IMR-90 (cell line): Measurements from ENCODE around the gene KATNIP.

ENCODE experiments used
- BHLHE40 ChIP-seq: fragments of 150-350 bp; IDR thresholded peaks from 2 replicates; pipeline ENCODE4 v1.6.1; 2016; ENCODE audit warnings: mild to moderate bottlenecking, low read depth, low read length
- FOS ChIP-seq: fragments of 150-350 bp; IDR thresholded peaks from 2 replicates; pipeline ENCODE4 v1.6.1; 2016; ENCODE audit warnings: low read depth, low read length
- MAFK ChIP-seq: IDR thresholded peaks from 2 replicates; pipeline ENCODE4 v1.6.1; 2012; ENCODE audit warnings: low read depth, low read length, improper control_type of control experiment
- MAZ ChIP-seq: IDR thresholded peaks from 2 replicates; pipeline ENCODE4 v1.6.1; 2012; ENCODE audit warnings: low read depth, mild to moderate bottlenecking, low read length, improper control_type of control experiment, moderate library complexity, borderline replicate concordance
- MXI1 ChIP-seq: IDR thresholded peaks from 2 replicates; pipeline ENCODE4 v1.6.1; 2012; ENCODE audit warnings: low read depth, mild to moderate bottlenecking, low read length, moderate library complexity, borderline replicate concordance
- POLR2A ChIP-seq: IDR thresholded peaks from 2 replicates; pipeline ENCODE4 v1.6.1; 2012; ENCODE audit warnings: mild to moderate bottlenecking, low read depth, low read length
- RAD21 ChIP-seq: IDR thresholded peaks from 2 replicates; pipeline ENCODE4 v1.6.1; 2012; ENCODE audit warnings: low read length, improper control_type of control experiment
- RCOR1 ChIP-seq: IDR thresholded peaks from 2 replicates; pipeline ENCODE4 v1.6.1; 2012; ENCODE audit warnings: mild to moderate bottlenecking, low read length, improper control_type of control experiment; ENCODE audit not compliant: insufficient replicate concordance
- SMC3 ChIP-seq: fragments of 150-350 bp; IDR thresholded peaks from 2 replicates; pipeline ENCODE4 v1.6.1; 2016; ENCODE audit warnings: low read depth, mild to moderate bottlenecking, antibody characterized with exemption, low read length, moderate library complexity
- TF ChIP-seq, protein P1 (sequence below): conservative IDR thresholded peaks from 2 replicates; pipeline ENCODE4 v1.5.1; 2012; ENCODE audit warnings: mild to moderate bottlenecking, low read depth, low read length, improper control_type of control experiment
- TF ChIP-seq, protein P2 (sequence below): fragments of 150-350 bp; IDR thresholded peaks from 2 replicates; pipeline ENCODE4 v1.6.1; 2017; ENCODE audit warnings: mild to moderate bottlenecking, antibody characterized with exemption, low read length, low read depth

DNA sequence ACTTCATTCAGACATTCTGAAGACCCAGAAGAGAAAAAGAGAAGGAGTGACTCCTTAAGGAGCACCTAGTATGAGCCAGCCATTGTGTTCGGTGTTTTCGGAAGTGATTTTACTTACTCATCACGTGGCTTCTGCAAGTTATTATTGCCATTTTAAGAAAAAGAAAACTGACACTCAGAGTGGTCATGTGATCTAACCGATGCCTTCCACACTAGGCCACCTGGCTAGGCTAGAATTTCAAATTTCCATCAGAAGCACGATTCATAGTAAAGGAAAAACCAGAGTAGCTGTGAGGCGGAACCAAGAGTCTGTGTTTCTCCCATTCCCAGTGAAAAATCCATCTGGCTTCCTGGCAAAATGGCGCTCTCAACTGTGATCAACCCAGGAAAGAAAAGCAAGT lies 32.3 kb upstream of the KATNIP start:
- TF ChIP-seq FOS, result no peak
- TF ChIP-seq, protein P1, sequence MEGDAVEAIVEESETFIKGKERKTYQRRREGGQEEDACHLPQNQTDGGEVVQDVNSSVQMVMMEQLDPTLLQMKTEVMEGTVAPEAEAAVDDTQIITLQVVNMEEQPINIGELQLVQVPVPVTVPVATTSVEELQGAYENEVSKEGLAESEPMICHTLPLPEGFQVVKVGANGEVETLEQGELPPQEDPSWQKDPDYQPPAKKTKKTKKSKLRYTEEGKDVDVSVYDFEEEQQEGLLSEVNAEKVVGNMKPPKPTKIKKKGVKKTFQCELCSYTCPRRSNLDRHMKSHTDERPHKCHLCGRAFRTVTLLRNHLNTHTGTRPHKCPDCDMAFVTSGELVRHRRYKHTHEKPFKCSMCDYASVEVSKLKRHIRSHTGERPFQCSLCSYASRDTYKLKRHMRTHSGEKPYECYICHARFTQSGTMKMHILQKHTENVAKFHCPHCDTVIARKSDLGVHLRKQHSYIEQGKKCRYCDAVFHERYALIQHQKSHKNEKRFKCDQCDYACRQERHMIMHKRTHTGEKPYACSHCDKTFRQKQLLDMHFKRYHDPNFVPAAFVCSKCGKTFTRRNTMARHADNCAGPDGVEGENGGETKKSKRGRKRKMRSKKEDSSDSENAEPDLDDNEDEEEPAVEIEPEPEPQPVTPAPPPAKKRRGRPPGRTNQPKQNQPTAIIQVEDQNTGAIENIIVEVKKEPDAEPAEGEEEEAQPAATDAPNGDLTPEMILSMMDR, result no peak
- TF ChIP-seq MXI1, result no peak
- TF ChIP-seq POLR2A, result no peak
- no peak for TF ChIP-seq MAZ
- TF ChIP-seq MAFK, result no peak
- TF ChIP-seq RAD21, result no peak
- no peak for TF ChIP-seq SMC3
- TF ChIP-seq, protein P2, sequence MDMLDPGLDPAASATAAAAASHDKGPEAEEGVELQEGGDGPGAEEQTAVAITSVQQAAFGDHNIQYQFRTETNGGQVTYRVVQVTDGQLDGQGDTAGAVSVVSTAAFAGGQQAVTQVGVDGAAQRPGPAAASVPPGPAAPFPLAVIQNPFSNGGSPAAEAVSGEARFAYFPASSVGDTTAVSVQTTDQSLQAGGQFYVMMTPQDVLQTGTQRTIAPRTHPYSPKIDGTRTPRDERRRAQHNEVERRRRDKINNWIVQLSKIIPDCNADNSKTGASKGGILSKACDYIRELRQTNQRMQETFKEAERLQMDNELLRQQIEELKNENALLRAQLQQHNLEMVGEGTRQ, result no peak
- no peak for TF ChIP-seq BHLHE40
- no peak for TF ChIP-seq RCOR1
